HFF-Myc (cell line): Measurements from ENCODE around the gene LCA5L.
"Not testable (repeated sequence)": the region's sequence is repeated elsewhere in the genome, so short reads cannot be mapped to it uniquely, and the experiment has no call there.

Experiments
- DNase-seq: peaks from one replicate; pipeline ENCODE4 v3.0.0-alpha.2; 2011; ENCODE audit warnings: low read depth; ENCODE audit errors: extremely low read depth
- H3K4me3 ChIP-seq: replicated peaks from 2 replicates; pipeline ENCODE4 v1.5.1; 2011; ENCODE audit warnings: low read depth, mild to moderate bottlenecking, control low read depth, low read length
- CTCF ChIP-seq: IDR thresholded peaks from 2 replicates; pipeline ENCODE4 v1.5.1; 2012; ENCODE audit warnings: mild to moderate bottlenecking, low read depth, low read length, control low read depth; ENCODE audit errors: missing control alignments

The LCA5L gene

DNA sequence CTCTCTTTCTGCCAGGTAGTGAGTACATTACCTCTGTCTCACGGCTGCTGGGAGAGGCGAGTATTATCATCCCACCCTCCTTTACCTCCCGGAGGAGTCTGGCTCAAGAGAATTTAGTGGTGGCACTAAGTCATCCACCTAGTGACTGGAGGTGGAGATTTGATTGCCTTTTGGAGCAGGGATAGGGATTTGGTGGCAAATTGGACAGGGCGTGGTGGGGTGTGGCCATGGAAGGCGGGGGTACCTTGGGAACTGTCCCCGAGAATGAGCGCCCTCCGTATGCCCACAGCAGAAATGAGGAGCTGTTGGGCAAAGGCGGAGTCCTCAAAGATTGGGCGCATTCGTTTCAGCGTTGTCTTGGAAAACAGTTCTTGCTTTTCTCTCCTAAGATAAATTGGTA is 64.6 kb downstream of the LCA5L start:
- peak overlapping the region; percentile 78 for H3K4me3 ChIP-seq
- TF ChIP-seq CTCF: no peak
- no peak for DNase-seq

- H3K4me3 ChIP-seq: peak overlapping the region; percentile 78
- TF ChIP-seq CTCF: no peak
- peak; percentile 85 for DNase-seq
Measured at GRCh38 chr21:39379986-39380891, 65.3 kb downstream of the LCA5L start.

- no peak for DNase-seq
- TF ChIP-seq CTCF: no peak
- no peak overlapping the region for H3K4me3 ChIP-seq
Measured at GRCh38 chr21:39377444-39378050, 68.0 kb downstream of the LCA5L start.

DNA sequence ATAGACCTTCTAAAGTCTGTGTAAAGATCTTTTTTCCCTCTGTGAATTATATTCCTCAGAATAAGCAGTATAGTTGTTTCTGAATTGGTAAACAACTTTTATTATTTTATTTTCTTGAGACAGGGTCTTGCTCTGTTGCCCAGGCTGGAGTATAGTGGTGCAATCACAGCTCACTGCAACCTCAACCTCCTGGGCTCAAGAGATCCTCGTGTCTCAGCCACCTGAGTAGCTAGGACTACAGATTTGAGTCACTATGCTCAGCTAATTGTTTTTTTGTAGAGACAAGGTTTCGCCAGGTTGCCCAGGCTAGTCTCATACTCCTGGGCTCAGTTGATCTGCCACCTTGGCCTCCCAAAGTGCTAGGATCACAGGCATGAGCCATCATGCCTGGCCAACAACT is 70.1 kb downstream of the LCA5L start:
- H3K4me3 ChIP-seq: no peak overlapping the region
- DNase-seq: no peak
- TF ChIP-seq CTCF: no peak

DNA sequence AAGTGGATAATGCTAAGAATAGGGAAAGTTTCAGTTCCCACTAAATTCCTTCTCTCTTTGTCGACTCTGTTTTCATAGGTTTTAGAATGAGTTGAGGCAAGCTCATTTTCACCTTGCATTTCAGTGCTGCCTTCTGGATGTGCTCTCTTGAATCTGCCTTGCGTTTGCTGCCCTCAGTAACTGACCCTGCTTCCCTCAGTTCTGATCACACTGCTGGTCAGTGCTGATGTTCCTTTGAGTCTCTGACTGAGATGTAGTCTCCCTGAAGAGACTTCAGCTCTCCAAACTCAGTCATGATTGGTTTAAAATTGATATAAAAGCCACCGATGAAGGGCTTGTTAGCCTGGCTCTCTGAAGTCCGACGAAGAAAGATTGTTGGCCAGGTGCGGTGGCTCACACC is 71.5 kb downstream of the LCA5L start:
- DNase-seq: no peak
- TF ChIP-seq CTCF: no peak
- H3K4me3 ChIP-seq: no peak overlapping the region

GRCh38 chr21:39373634-39374033 is 71.9 kb downstream of the LCA5L start:
- TF ChIP-seq CTCF: peak; percentile 39
- DNase-seq: no peak

GRCh38 chr21:39369896-39370288 is 75.7 kb downstream of the LCA5L start:
- not testable (repeated sequence) for DNase-seq, H3K4me3 ChIP-seq

More at GRCh38 chr21:39373634-39374033, 71.9 kb downstream of the LCA5L start:
- H3K4me3 ChIP-seq: no peak overlapping the region
